H1 (cell line): ENCODE results near the gene FIGNL2. TPM values are rescaled to one million over a fixed set of nuclear protein-coding genes. Genes with fewer than 3 reads are reported as not detected.
A peak's percentile ranks its signal among the peaks of the same experiment; 100 is the strongest.

Experiments
- CTCF ChIA-PET: fragments of 300-600 bp; sonication (Branson Sonifier 250); formaldehyde crosslinking; loops from one replicate; lab custom pipeline; 2021; ENCODE audit not compliant: partially characterized antibody; lab: Charles Lee
- POLR2A ChIA-PET: fragments of 300-600 bp; sonication (Branson Sonifier 250); formaldehyde crosslinking; loops from one replicate; lab custom pipeline; 2021; ENCODE audit warnings: inconsistent platforms; ENCODE audit not compliant: partially characterized antibody; lab: Charles Lee
- DNase-seq, 2 experiments: peaks; one replicate each; pipeline versions ENCODE4 v3.0.0 to v3.0.0-alpha.2; 2010 to 2022; ENCODE audit warnings: low spot score in 2 of 2, low read depth in 1 of 2, mixed read lengths in 1 of 2
- FAIRE-seq: peaks from 2 replicates; lab custom pipeline; 2011; peaks lifted over from hg19 to GRCh38; lab: Jason Lieb, UNC
- H2AFZ ChIP-seq: 2 replicates; pipeline ENCODE4 v1.8.1; 2012; ENCODE audit warnings: low read length, inconsistent platforms
- H2AK5ac ChIP-seq: 2 replicates; pipeline ENCODE4 v1.6.1; 2013; ENCODE audit warnings: low read depth, low read length
- H2BK120ac ChIP-seq: replicated peaks from 2 replicates; pipeline ENCODE3; 2013; ENCODE audit warnings: low read depth, low read length, inconsistent platforms
- H2BK12ac ChIP-seq: 2 replicates; pipeline ENCODE4 v1.6.1; 2013; ENCODE audit warnings: low read depth, low read length
- H2BK15ac ChIP-seq: 2 replicates; pipeline ENCODE4 v1.6.1; 2013; ENCODE audit warnings: low read length
- H2BK20ac ChIP-seq: 2 replicates; pipeline ENCODE4 v1.6.1; 2013; ENCODE audit warnings: low read length
- H2BK5ac ChIP-seq: 2 replicates; pipeline ENCODE4 v1.6.1; 2013; ENCODE audit warnings: low read depth, low read length
- H3K14ac ChIP-seq: 2 replicates; pipeline ENCODE4 v1.6.1; 2013; ENCODE audit warnings: inconsistent platforms; ENCODE audit not compliant: insufficient read length
- H3K18ac ChIP-seq: 2 replicates; pipeline ENCODE4 v1.6.1; 2013; ENCODE audit warnings: low read length; ENCODE audit errors: extremely low read depth
- H3K23ac ChIP-seq: 2 replicates; pipeline ENCODE4 v1.6.1; 2013; ENCODE audit warnings: inconsistent platforms; ENCODE audit not compliant: insufficient read length
- H3K23me2 ChIP-seq: 2 replicates; pipeline ENCODE4 v1.6.1; 2013; ENCODE audit warnings: low read depth, low read length
- H3K27ac ChIP-seq: 2 replicates; pipeline ENCODE4 v1.6.1; 2011; ENCODE audit warnings: low read depth, low read length, inconsistent platforms
- H3K27me3 ChIP-seq, 4 experiments: replicated peaks in 1 of 4; 1 replicate in 1 of 4; 2 replicates in 3 of 4; pipeline versions ENCODE4 v1.6.1 to v1.8.1; 2011 to 2013; ENCODE audit warnings: low read length in 3 of 4, mild to moderate bottlenecking in 3 of 4, inconsistent platforms in 2 of 4, mixed read lengths in 2 of 4, moderate library complexity in 1 of 4; ENCODE audit not compliant: control insufficient read depth in 3 of 4, insufficient read depth in 3 of 4; ENCODE audit errors: extremely low read depth in 1 of 4
- H3K36me3 ChIP-seq, 4 experiments: 2 replicates each; pipeline versions ENCODE4 v1.6.1 to v1.8.1; 2011 to 2013; ENCODE audit warnings: mild to moderate bottlenecking in 4 of 4, low read length in 3 of 4, moderate library complexity in 2 of 4, control low read depth in 1 of 4, inconsistent platforms in 1 of 4; ENCODE audit not compliant: insufficient read depth in 4 of 4, control insufficient read depth in 2 of 4
- H3K4ac ChIP-seq: replicated peaks from 2 replicates; pipeline ENCODE3; 2013; ENCODE audit warnings: low read length, low read depth, mixed read lengths, inconsistent platforms; ENCODE audit not compliant: insufficient read length
- H3K4me1 ChIP-seq, 4 experiments: replicated peaks in 1 of 4; 1 replicate in 1 of 4; 2 replicates in 3 of 4; pipeline versions ENCODE4 v1.6.1 to v1.8.1; 2011 to 2013; ENCODE audit warnings: low read length in 3 of 4, inconsistent platforms in 2 of 4, mixed read lengths in 1 of 4; ENCODE audit not compliant: insufficient read depth in 4 of 4, control insufficient read depth in 3 of 4
- H3K4me2 ChIP-seq, 2 experiments: 2 replicates each; pipeline versions ENCODE4 v1.6.1 to v1.8.1; 2011 to 2013; ENCODE audit warnings: low read depth in 2 of 2, low read length in 2 of 2, control low read depth in 1 of 2, inconsistent platforms in 1 of 2, mild to moderate bottlenecking in 1 of 2; ENCODE audit not compliant: insufficient read depth in 1 of 2
- H3K4me3 ChIP-seq, 4 experiments: fragments of 200-600, 300-600 bp in 1 of 4; sonication (generic), shearing (Covaris generic), sonication (Bioruptor Twin) in 1 of 4; 2 replicates each; pipeline versions ENCODE4 v1.5.1 to v1.8.1; 2011 to 2016; ENCODE audit warnings: low read length in 4 of 4, low read depth in 3 of 4, control low read depth in 2 of 4, inconsistent platforms in 2 of 4, mild to moderate bottlenecking in 2 of 4, mixed read lengths in 1 of 4, moderate library complexity in 1 of 4; ENCODE audit not compliant: insufficient read depth in 2 of 4; ENCODE audit errors: extremely low read depth in 1 of 4
- H3K56ac ChIP-seq: replicated peaks from 2 replicates; pipeline ENCODE3; 2013; ENCODE audit warnings: low read depth, mild to moderate bottlenecking, mixed read lengths, low read length, inconsistent platforms; ENCODE audit not compliant: insufficient read length
- H3K79me1 ChIP-seq: 2 replicates; pipeline ENCODE4 v1.6.1; 2013; ENCODE audit warnings: low read depth, low read length, control low read depth
- H3K79me2 ChIP-seq, 2 experiments: 2 replicates each; pipeline versions ENCODE4 v1.6.1 to v1.8.1; 2012 to 2013; ENCODE audit warnings: low read length in 2 of 2, mild to moderate bottlenecking in 2 of 2, inconsistent platforms in 1 of 2; ENCODE audit not compliant: insufficient read depth in 2 of 2, control insufficient read depth in 1 of 2
- H3K9ac ChIP-seq, 4 experiments: replicated peaks in 1 of 4; 1 replicate in 1 of 4; 2 replicates in 3 of 4; pipeline versions ENCODE4 v1.6.1 to v1.8.1; 2011 to 2013; ENCODE audit warnings: low read depth in 3 of 4, low read length in 3 of 4, control low read depth in 2 of 4, mild to moderate bottlenecking in 2 of 4, moderate library complexity in 2 of 4, inconsistent platforms in 1 of 4; ENCODE audit errors: extremely low read depth in 1 of 4
- H3K9me3 ChIP-seq, 2 experiments: 2 replicates each; pipeline versions ENCODE4 v1.6.1 to v1.8.1; 2012 to 2013; ENCODE audit warnings: mild to moderate bottlenecking in 2 of 2, moderate library complexity in 2 of 2, control low read depth in 1 of 2, inconsistent platforms in 1 of 2, low read depth in 1 of 2, low read length in 1 of 2, mixed read lengths in 1 of 2; ENCODE audit not compliant: insufficient read depth in 2 of 2
- H4K20me1 ChIP-seq, 2 experiments: replicated peaks in 1 of 2; 2 replicates each; pipeline versions ENCODE3 to v1.8.1; 2011 to 2013; ENCODE audit warnings: inconsistent platforms in 2 of 2, low read length in 2 of 2, mild to moderate bottlenecking in 1 of 2; ENCODE audit not compliant: insufficient read depth in 2 of 2, control insufficient read depth in 1 of 2
- H4K5ac ChIP-seq: 2 replicates; pipeline ENCODE4 v1.6.1; 2013; ENCODE audit warnings: low read length, low read depth, mixed read lengths, inconsistent platforms; ENCODE audit not compliant: insufficient read length
- H4K8ac ChIP-seq: 2 replicates; pipeline ENCODE4 v1.8.0; 2013; ENCODE audit warnings: mild to moderate bottlenecking, moderate library complexity, low read length, inconsistent platforms; ENCODE audit not compliant: insufficient read depth; ENCODE audit errors: extremely low read depth
- H4K91ac ChIP-seq: replicated peaks from 2 replicates; pipeline ENCODE3; 2013; ENCODE audit warnings: low read length, mixed read lengths, inconsistent platforms; ENCODE audit not compliant: insufficient read length
- RAD21 ChIP-seq, 2 experiments: IDR thresholded peaks in 1 of 2; conservative IDR thresholded peaks in 1 of 2; 2 replicates each; pipeline ENCODE4 v1.6.1; 2011; ENCODE audit warnings: low read depth in 2 of 2, low read length in 2 of 2, improper control_type of control experiment in 1 of 2, inconsistent platforms in 1 of 2, mild to moderate bottlenecking in 1 of 2, moderate library complexity in 1 of 2
- TAF7 ChIP-seq: optimal IDR thresholded peaks from 2 replicates; pipeline ENCODE3; 2011; ENCODE audit warnings: low read depth, mild to moderate bottlenecking, inconsistent platforms, low read length, moderate library complexity, borderline replicate concordance
- WGBS, 2 experiments: shearing (Covaris generic) in 1 of 2; methylation state at CpG; one replicate each; pipeline versions ENCODE4 v1.1.6 to v1.1.7; 2013 to 2015; ENCODE audit warnings: low lambda C conversion rate in 2 of 2, mixed read lengths in 2 of 2, inconsistent platforms in 1 of 2, low coverage in 1 of 2, missing lambda C conversion rate in 1 of 2; ENCODE audit not compliant: insufficient replicate concordance in 2 of 2, insufficient coverage in 1 of 2, insufficient read length in 1 of 2; ENCODE audit errors: extremely low coverage in 1 of 2, missing lambda C conversion rate in 1 of 2; 5-methylcytosine and 5-hydroxymethylcytosine counted together
- polyA plus RNA-seq, 7 experiments: library from polyadenylated mRNA; depleted of rRNA in 3 of 7; stranded (reverse) in 5 of 7; unstranded in 2 of 7; fragments of >200 nt in 5 of 7; fragments of 200-250 nt in 2 of 7; gene quantifications; 1 replicate in 5 of 7; 2 replicates in 1 of 7; 4 replicates in 1 of 7; pipeline versions ENCODE4 v1.2.1 to v1.2.3, GENCODE V29; 2011 to 2013; ENCODE audit warnings: missing spikeins in 2 of 7, mixed read lengths in 2 of 7
- total RNA-seq: library from RNA; stranded (reverse); fragmentation: NEBNext Ultra II Directional; extraction: Animal tissue kit (Norgen Biotek cat#: 25700); gene quantifications from 2 replicates; pipeline ENCODE4 v1.2.1, GENCODE V29; 2021

Gene FIGNL2
- total and polyA plus RNA-seq, 2 of the 8 experiments (the other 6 are each of a cell fraction or from before 2014, with no cell fraction given): 6.5 to 7.1 TPM

GRCh38 chr12:51871918-51872688 lies 23.6 kb upstream of the FIGNL2 start:
- H2BK20ac ChIP-seq: no peak overlapping the region
- TF ChIP-seq TAF7 (no peak), RAD21 (IDR thresholded peaks at IDR 0.05 in 1 of 2, conservative IDR thresholded peaks at IDR 0.05 in 1 of 2; ENCODE audit: low read depth in 2 of 2, low read length in 2 of 2) (peak in 1 of 2 experiments; percentile 18; a peak in 1 of 4 replicates)
- H3K14ac ChIP-seq: no peak overlapping the region
- H2BK5ac ChIP-seq: no peak overlapping the region
- H3K56ac ChIP-seq: no peak overlapping the region
- no peaks in the 10 kb centered on the region for H3K36me3 ChIP-seq
- peaks cover 12% of the 10 kb centered on the region; the same call in 1 of the 2 replicates for H3K23me2 ChIP-seq
- no peak overlapping the region for H3K18ac ChIP-seq
- no peak overlapping the region for H3K4ac ChIP-seq
- H3K27me3 ChIP-seq: peaks cover 0 to 28% (median 23%) of the 10 kb centered on the region in 4 experiments; a peak in 6 of 7 replicates
- H3K23ac ChIP-seq: no peak overlapping the region
- 0 out of 2 replicates have a peak overlapping the region, but pooled peaks have one; percentile 23 for H4K8ac ChIP-seq
- H3K4me3 ChIP-seq: no peak overlapping the region
- no peak overlapping the region for H2AK5ac ChIP-seq
- H2BK120ac ChIP-seq: no peak overlapping the region
- DNase-seq: no peak
- 86% methylated on average over 17 of the region's 17 CpGs; no CpG with 5 or more reads in 1 of the 2 experiments for WGBS, 2 experiments
- no peak overlapping the region for H2AFZ ChIP-seq
- H3K4me1 ChIP-seq: peaks cover 4 to 29% (median 17%) of the 10 kb centered on the region in 4 experiments
- H3K9me3 ChIP-seq: no peaks in the 10 kb centered on the region
- H3K79me2 ChIP-seq: no peaks in the 10 kb centered on the region
- ChIA-PET CTCF (interaction anchor here (0.6 to 10.6 kb wide), 22 partner anchors 10 to 1103 kb away, joined by 3 to 139 read pairs (median 6); partner anchors contain the start of gene ANKRD33), POLR2A (interaction anchor here (0.6 to 11.2 kb wide), 5 partner anchors 9 to 57 kb away, joined by 3 to 107 read pairs (median 4); partner anchors contain the start of gene FIGNL2)
- H3K4me2 ChIP-seq: no peak overlapping the region
- no peak overlapping the region for H2BK12ac ChIP-seq
- H4K20me1 ChIP-seq: no peaks in the 10 kb centered on the region
- H3K27ac ChIP-seq: no peak overlapping the region
- H3K9ac ChIP-seq: no peak overlapping the region
- no peaks in the 10 kb centered on the region for H3K79me1 ChIP-seq
- H4K91ac ChIP-seq: no peak overlapping the region
- FAIRE-seq: no peak
- H2BK15ac ChIP-seq: no peak overlapping the region
- no peak overlapping the region for H4K5ac ChIP-seq
